GM10266 (cell line): Measurements from ENCODE around the gene BUD23.
"Not testable (repeated sequence)": the region's sequence is repeated elsewhere in the genome, so short reads cannot be mapped to it uniquely, and the experiment has no call there.

ENCODE experiments used
- DNase-seq: peaks from one replicate; pipeline ENCODE4 v3.0.0; 2012; ENCODE audit errors: extremely low spot score
- CTCF ChIP-seq: IDR thresholded peaks from 2 replicates; pipeline ENCODE4 v1.5.1; 2012; ENCODE audit warnings: mild to moderate bottlenecking, low read depth; ENCODE audit not compliant: control insufficient read depth, insufficient read depth; ENCODE audit errors: missing control alignments

BUD23 gene

GRCh38 chr7:73707045-73707631, 23.7 kb downstream of the BUD23 start:
- TF ChIP-seq CTCF, result no peak
- DNase-seq, result no peak

DNA sequence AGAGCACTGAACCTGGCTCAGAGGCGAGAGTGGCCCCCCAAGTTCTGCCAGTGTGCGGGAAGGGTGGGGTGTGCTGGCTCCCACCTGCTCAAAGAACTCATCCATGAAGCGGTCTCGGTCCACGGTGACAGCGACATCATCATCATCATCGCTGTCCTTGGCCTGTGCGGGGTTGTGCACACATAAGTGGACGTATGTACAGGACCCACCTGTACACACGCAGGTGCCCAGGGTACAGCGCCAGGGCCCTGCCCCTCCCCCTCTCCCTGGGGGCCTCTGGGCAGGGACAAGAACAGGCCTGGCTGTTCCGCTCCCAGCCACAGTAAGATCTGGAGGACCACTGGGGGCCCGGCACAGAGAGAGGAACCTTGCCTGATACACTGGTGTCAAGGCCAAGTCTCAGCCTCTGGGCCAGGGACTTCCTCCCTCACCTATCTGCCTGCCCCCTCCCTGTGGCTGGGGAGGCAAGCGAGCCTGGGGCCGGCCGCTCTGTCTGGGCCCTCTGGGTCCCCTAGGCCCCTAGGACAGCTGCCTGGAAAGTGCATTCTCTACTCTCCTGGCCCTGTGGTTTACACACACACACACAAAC, 25.7 kb downstream of the BUD23 start:
- DNase-seq, result no peak
- no peak for TF ChIP-seq CTCF

DNA sequence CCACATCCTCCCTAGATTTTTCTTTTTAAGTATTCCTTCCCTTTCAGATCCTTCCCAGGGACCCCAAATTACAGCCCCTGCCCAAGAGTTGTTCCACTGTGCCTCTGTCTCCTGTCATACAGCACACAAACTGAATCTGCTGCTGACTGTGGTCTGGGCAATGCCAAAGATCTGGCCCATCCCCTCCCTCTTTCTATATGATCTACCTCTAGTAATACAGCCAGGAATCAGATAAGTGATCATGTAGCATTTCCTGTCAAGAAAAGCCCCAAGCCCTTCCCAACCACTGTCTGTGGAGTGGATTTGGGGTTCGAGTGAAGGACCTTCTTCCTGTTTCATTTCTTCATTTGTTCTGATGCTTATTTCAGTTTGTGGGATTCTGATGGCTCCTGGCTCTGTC, 29.4 kb downstream of the BUD23 start:
- DNase-seq, result no peak
- no peak for TF ChIP-seq CTCF

- not testable (repeated sequence) for DNase-seq
These were observed 29.9 kb downstream of the BUD23 start for GRCh38 chr7:73713319-73713718.

GRCh38 chr7:73715648-73716317, 32.4 kb downstream of the BUD23 start:
- TF ChIP-seq CTCF, result no peak
- no peak for DNase-seq

GRCh38 chr7:73716318-73716890, 33.0 kb downstream of the BUD23 start:
- no peak for TF ChIP-seq CTCF
- no peak for DNase-seq

DNA sequence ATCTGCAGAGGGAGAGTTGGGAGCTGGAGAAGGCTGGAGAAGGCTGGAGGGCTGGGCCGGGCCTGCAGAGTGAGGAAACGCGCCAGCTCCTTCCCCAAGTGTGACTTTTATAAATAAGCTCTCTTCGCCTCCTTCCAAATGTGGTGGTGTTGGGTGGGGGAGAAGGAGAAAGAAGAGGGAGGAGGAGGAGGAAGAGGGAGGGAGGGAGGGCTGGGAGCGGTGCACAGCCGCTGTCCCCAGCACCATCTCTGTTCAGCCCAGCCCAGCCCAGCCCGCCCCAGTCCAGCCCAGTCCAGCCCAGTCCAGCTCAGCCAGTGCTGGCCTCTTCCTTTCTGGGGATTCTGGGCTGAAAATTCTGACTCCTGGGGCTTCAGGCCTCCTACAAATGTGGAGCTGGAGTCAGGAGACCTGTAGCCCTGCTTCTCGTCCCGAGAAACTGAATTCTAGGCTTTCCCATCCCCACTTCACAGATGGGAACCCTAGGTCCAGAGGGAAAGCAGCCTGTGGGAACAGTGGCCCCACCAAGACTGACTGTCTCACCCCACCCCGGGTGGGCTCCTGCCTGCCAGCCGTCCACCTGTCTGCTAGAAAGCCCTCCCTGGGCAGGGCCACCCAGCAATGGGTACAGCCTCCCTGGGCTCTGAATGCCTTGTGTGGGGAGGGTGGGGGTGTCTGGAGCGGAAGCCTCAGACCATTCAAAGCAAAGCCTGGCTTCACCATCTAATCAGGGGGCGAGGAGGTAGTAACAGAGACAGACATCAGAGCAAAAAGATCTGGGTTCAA, 33.8 kb downstream of the BUD23 start:
- peak; percentile 18 for DNase-seq
- TF ChIP-seq CTCF, result no peak
